ENCODE results near the gene TM4SF5.

The TM4SF5 gene

GRCh38 chr17:4739122-4740024 is 32.3 kb upstream of the TM4SF5 start, which contains the start of the genes CXCL16 and ZMYND15:
CXCL16 (minus strand) TSS chr17:4739928; CDS start chr17:4739339, 589 bp downstream.
ZMYND15 (plus strand) TSS chr17:4739833; CDS start chr17:4740549, 716 bp downstream.
- Histone ChIP-seq H3K36me3 (peaks cover 8% of the 10 kb centered on the region), H3K9me3 (no peaks in the 10 kb centered on the region), H3K4me1 (ENCODE audit: control insufficient read depth in 1 of 2, insufficient read depth in 1 of 2, low read depth in 1 of 2, low read length in 1 of 2) (peaks cover 45 to 50% of the 10 kb centered on the region in 2 experiments), H3K4me3 (ENCODE audit: low read depth in 1 of 2, low read length in 1 of 2) (peak within 1 kb of the TSS; percentile 91), H3K27ac (peak within 1 kb of the TSS; percentile 93), H3K27me3 (peaks cover 70% of the 10 kb centered on the region)
- peak; percentile 13 for TF ChIP-seq CTCF (IDR thresholded peaks at IDR 0.05)

DNA sequence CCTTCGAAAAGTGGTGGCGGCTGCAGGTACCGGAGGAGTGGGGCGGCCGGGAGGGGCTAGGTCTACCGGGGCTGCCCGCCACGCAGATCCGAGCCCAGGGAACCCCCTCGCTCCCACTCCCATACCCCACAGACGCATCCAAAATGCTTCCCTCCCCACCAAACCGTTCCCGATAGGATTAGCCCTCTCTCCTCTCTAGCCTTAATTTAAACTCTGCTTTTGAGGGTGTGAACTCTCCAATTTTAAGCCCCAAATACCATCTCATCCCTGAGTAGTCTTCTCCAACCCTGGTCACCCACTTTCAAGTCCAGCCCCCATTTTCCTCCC is 31.7 kb upstream of the TM4SF5 start:
- peak overlapping the region; percentile 93 for H3K27ac ChIP-seq
- peaks cover 39 to 44% of the 10 kb centered on the region in 2 experiments for H3K4me1 ChIP-seq (ENCODE audit: control insufficient read depth in 1 of 2, insufficient read depth in 1 of 2, low read depth in 1 of 2, low read length in 1 of 2)
- H3K9me3 ChIP-seq, result no peaks in the 10 kb centered on the region
- no peak for TF ChIP-seq CTCF (IDR thresholded peaks at IDR 0.05)
- H3K36me3 ChIP-seq, result peaks cover 2% of the 10 kb centered on the region
- peaks cover 76% of the 10 kb centered on the region for H3K27me3 ChIP-seq
- H3K4me3 ChIP-seq (ENCODE audit: low read depth in 1 of 2, low read length in 1 of 2), result peak overlapping the region; percentile 91

DNA sequence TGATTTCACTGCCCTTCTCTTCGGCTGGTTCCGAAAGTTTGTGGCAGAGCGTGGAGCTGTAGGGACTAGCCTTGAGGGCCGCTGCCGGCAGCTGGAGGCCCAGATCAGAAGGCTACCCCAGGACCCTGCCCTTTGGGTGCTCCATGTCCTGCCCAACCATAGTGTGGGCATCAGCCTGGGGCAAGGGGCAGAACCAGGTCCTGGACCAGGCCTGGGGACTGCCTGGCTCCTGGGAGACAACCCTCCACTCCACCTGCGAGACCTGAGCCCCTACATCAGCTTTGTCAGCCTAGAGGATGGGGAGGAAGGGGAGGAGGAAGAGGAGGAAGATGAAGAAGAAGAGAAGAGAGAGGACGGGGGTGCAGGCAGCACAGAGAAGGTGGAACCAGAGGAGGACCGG is 31.1 kb upstream of the TM4SF5 start:
- H3K4me1 ChIP-seq (ENCODE audit: control insufficient read depth in 1 of 2, insufficient read depth in 1 of 2, low read depth in 1 of 2, low read length in 1 of 2), result peaks cover 33 to 38% of the 10 kb centered on the region in 2 experiments
- H3K4me3 ChIP-seq (ENCODE audit: low read depth in 1 of 2, low read length in 1 of 2), result peak overlapping the region in 1 of 2 experiments; percentile 91
- H3K36me3 ChIP-seq, result no peaks in the 10 kb centered on the region
- no peaks in the 10 kb centered on the region for H3K9me3 ChIP-seq
- peak overlapping the region; percentile 93 for H3K27ac ChIP-seq
- no peak for TF ChIP-seq CTCF (IDR thresholded peaks at IDR 0.05)
- H3K27me3 ChIP-seq, result peaks cover 82% of the 10 kb centered on the region

GRCh38 chr17:4741544-4741943 is 30.1 kb upstream of the TM4SF5 start:
- H3K27me3 ChIP-seq, result peaks cover 91% of the 10 kb centered on the region
- no peaks in the 10 kb centered on the region for H3K36me3 ChIP-seq
- no peak overlapping the region for H3K27ac ChIP-seq
- peaks cover 23 to 28% of the 10 kb centered on the region in 2 experiments for H3K4me1 ChIP-seq (ENCODE audit: control insufficient read depth in 1 of 2, insufficient read depth in 1 of 2, low read depth in 1 of 2, low read length in 1 of 2)
- H3K9me3 ChIP-seq, result no peaks in the 10 kb centered on the region
- TF ChIP-seq CTCF (IDR thresholded peaks at IDR 0.05), result no peak
- no peak overlapping the region for H3K4me3 ChIP-seq (ENCODE audit: low read depth in 1 of 2, low read length in 1 of 2)

DNA sequence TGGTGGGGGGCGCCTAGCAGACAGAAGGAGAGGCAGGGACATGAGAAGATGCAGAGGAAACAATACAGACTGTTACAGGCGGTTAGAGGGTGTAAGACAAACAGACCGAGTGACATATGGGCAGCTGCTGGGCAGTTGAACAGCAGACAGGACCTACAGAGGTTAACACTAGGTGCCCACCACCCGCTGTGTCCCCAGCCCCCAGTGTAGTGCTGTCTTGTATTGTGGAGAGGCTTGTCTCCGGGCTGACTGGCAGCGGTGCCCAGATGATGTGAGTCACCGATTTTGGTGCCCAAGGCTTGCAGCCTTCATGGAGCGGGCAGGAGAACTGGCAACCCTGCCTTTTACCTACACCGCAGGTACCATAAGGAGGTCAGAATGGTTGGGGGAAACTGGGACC is 29.6 kb upstream of the TM4SF5 start:
- H3K27ac ChIP-seq, result no peak overlapping the region
- no peak for TF ChIP-seq CTCF (IDR thresholded peaks at IDR 0.05)
- H3K27me3 ChIP-seq, result peaks cover 93% of the 10 kb centered on the region
- H3K4me3 ChIP-seq (ENCODE audit: low read depth in 1 of 2, low read length in 1 of 2), result no peak overlapping the region
- no peaks in the 10 kb centered on the region for H3K36me3 ChIP-seq
- H3K4me1 ChIP-seq (ENCODE audit: control insufficient read depth in 1 of 2, insufficient read depth in 1 of 2, low read depth in 1 of 2, low read length in 1 of 2), result peaks cover 18 to 23% of the 10 kb centered on the region in 2 experiments
- H3K9me3 ChIP-seq, result no peaks in the 10 kb centered on the region

Measured in neutrophil (primary cell).